ENCODE measurements around the gene IL1RAPL1.

IL1RAPL1 gene

DNA sequence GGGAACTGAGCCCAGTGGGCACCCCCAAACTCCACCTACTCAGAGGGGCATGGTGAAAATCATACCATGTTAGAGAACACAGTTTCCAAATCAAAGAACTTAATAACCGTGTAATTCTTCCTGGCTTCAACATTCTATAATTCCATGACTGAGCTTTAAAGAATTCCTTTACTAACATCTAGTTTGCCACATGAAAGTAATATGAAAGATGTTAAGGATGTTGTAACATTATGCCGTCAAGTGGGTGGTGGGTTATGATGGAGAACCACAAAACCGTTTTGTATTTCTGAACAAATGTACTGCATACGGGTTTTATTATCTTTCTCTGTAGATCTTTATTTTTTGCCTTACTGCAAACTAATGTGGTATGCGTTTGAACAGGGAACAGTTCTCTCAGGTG lies 1079.1 kb downstream of the IL1RAPL1 start:
- DNase-seq = no peak

DNA sequence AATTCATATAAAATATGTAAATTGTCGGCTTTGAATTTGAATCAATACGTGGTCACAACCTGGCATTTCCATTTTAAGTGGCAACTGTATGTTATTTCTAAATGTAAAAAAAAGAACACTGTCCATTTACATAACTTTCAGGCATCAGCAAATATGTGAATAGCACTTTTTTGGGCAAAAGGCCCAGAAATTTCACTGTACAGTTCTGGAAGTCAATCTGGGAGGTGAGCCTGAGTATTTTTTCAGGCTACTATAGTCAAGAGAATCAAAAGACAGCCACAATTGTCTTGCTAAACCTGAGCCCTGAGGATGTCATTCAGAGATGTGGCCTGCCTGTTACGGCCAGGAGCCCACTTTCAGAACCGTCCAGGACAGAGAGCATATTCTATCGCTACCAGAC lies 1084.2 kb downstream of the IL1RAPL1 start:
- no peak for DNase-seq

DNA sequence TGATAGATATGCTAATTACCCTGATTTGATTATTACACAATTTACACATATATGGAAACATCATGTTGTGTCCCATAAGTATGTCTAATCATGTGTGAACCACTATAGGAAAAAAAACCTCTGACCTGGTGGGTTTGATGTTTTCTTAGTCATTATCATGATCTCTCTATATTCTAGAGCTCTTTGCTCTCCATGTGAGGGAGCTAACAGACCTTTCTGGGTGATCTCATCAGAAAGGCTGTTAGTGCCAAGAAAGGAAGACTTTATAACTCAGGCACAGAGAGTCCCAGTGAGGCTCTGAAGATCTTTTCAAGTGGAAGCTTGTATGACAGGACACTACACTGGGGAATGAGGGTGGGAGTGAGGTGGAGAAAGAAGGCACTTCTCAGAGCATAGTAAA lies 1100.4 kb downstream of the IL1RAPL1 start:
- DNase-seq = no peak

DNA sequence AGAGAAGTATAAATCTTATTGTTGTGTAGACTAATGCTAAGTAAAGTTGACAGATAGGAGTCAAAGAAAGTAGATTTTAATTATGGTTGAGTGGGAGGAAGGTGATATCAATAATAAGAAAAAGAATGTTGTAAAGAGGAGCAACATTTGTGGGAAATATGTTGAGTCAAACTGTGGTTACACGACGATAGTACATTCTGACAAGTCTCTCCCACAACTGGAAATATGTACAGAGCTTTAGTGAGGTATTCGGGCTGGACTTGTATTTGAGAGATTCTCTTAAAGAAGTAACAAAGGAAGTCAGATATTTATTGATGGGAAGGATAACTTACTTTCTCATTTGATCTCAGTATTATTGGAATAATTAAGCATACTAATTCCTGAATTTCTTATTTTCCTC lies 1102.8 kb downstream of the IL1RAPL1 start:
- DNase-seq = no peak

DNA sequence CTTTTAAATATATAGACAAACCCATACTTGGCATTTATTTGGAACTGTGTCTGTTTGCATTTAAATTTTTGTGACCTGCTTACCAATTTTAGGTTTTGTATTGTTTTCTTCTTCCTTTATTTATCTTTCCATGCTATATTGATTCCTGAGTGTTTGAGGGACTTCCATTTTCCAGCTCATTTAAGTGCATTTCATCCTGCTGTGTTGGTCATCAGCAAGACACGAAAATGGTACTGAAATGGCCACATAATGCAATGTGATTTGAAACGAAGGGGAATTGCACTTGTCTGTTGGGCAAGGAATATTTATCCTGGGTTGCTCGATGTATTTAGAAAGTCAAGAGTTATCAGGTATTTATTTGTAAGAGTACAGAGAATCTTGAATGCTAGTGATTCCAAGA lies 1103.8 kb downstream of the IL1RAPL1 start:
- DNase-seq = no peak

DNA sequence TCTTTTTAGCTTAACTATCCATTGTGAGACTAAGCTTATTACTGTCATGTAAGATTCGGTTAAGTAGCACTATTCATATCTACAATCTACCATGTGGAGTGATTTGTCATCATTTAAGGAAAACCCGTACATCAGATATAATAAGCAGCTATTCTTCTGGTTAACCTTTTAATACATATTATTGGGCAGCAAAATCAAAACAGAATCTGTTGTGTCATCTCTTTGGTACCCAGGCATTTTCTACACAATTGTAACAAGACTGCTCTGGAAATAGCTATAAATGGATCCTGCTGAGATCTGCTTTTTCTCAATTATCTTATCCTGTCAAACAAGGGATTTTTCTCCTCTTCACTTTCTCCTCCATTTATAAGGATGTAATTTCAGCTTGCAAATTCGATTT lies 1106.7 kb downstream of the IL1RAPL1 start:
- DNase-seq = no peak

DNA sequence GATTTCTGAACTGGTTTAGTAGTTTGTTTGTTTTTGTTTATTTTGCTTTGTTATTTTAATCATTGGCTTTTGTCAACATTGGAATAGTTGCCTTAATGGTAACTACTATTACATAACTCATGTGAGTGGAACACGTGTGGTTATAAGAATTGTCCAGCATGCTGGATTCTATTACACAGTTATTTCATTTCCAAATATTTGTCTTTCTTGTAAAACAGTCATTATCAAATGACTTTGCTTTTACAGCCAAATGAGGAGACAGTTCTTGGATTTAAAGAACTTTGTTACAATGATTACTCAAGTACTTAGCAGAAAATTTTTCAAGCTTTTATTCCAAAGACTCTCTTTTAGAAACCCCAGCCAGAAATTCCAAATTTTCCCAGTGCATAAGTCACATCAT lies 1112.0 kb downstream of the IL1RAPL1 start:
- DNase-seq = no peak

DNA sequence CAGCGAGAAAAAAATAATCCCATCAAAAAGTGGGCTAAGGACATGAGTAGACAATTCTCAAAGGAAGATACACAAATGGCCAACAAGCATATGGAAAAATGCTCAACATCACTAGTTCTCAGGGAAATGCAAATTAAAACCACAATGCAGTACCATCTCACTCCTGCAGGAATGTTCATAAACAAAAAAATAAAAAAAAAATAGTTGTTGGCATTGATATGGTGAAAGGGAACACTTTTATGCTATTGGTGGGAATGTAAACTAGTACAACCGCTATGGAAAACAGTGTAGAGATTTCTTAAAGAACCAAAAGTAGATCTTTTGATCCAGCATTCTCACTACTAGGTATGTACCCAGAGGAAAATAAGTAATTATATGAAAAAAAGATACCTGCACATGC lies 1119.8 kb downstream of the IL1RAPL1 start:
- no peak for DNase-seq

DNA sequence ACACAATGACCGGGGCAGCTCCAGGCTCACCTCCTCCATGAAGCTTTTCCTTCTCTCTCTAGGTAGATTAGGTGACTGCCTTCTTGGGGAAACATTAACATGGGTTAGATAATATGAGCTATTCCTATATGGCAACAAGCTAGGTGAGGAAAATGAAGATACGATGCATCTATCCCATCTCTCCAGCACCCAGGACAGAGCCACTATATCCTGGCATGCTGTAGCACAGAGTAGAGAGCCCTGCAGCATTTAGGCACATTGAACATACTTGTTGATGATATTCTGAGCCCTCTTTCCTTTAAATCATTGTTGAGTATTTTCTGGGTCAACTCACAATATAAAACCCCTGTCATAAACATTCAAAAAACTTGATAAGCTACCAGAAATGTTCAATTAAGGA lies 1133.9 kb downstream of the IL1RAPL1 start:
- no peak for DNase-seq

DNA sequence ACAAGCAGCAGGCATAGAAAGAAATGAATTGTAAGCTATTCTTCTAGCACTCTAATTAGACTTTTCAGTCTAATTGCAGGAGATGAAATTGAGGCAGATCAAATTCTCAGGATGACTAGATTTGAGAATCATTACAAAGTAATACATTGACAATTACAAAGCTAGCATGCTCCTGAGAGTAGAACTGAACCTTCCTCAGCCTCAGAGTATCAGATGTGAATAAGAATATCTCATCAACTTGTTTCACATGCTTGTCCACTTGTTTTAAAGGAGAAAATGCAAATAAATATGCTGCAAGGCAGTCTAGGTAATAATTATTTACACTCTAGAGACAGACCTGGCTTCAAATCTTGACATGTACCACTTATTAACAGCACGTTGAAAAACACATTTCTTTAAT lies 1137.1 kb downstream of the IL1RAPL1 start:
- DNase-seq = no peak

DNA sequence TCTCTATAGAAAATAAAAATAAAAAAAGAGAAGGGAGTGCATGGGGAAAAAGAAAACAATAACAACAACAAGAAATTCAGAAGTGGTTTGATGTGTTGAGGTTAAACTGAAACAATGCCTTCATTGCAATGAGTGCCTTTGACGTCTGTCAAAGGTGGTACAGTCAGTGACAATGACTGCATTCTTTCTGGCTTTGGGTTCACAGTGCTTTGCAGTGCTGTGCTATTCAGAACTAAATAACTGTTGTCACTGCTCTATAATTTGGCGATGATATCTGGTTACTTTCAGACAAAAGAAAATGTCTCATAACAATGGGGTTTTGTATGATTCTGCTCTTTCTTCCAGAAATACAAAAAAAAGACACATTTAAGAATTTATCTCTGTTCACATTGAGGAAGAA lies 1139.6 kb downstream of the IL1RAPL1 start:
- no peak for DNase-seq

DNA sequence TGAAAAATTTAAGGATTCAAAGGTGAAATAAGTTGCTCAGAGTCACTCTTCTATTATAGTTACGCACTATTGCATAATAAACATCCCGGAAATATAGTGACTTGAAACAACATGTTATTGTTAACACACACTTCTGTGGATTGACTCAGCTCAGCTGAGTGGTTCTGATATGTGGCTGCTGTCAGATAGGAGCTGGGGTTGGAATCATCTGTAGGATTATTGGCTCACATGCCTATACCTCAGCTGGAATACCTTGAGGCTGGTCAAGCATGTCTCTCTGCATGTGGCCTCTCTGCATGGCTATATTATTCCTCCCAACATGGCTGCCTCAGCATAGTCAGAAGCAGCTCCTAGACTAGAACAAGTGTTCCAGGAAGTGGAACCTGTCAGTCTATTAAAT lies 1141.4 kb downstream of the IL1RAPL1 start:
- no peak for DNase-seq

DNA sequence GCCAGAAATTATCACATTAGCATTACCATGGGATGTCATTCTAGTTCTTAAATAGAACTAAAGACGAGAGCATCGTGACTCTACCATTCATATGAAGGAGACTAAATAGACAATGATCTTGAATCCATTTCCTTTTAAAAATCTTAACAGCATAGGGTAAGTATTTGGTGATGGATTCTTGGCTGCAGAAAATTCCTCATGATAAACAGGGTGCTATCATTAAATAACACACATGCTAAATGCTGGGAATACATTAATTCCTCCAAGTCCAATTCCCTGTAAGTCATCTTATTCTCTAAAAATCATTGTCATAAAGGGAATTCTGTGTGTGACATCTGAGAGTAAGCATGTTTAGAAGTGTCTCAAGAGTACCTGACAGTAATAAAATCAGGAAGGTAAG lies 1157.7 kb downstream of the IL1RAPL1 start:
- DNase-seq = no peak

DNA sequence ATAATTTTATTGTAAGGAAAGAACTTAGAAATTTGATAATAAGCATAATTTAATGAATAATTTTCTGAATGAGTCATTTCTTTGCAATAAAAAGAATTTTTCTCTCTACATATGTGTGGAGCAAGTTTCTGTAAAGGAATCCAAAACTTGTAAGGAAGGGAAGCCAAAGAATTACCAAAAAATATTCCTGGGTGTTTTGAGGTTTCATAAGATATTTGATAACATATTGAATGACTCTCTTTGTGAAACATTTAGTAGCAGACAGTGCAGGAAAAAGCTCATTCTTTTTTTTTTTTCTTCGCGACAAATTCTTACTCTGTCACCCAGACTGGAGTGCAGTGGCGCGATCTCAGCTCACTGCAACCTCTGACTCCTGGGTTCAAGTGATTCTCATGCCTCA lies 1159.1 kb downstream of the IL1RAPL1 start:
- no peak for DNase-seq

DNA sequence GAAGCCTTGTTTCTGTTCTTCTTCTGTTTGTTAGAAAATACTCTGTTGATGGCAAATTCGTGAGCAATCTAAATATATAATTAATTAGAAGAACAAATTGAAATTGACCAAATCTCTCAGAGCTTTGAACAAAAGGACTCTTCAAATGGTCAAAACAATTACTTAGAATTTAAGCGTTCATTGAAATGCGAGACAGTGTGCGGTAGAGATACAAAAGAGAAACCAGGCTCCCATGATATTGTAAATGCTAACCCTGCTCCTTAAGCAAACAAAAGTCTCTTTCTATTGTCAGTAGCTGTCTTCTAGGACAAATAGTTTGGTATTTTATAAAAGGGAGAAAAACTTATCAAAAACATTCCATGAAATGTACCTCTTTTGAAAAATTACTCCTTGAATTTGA lies 1174.8 kb downstream of the IL1RAPL1 start:
- no peak for DNase-seq

DNA sequence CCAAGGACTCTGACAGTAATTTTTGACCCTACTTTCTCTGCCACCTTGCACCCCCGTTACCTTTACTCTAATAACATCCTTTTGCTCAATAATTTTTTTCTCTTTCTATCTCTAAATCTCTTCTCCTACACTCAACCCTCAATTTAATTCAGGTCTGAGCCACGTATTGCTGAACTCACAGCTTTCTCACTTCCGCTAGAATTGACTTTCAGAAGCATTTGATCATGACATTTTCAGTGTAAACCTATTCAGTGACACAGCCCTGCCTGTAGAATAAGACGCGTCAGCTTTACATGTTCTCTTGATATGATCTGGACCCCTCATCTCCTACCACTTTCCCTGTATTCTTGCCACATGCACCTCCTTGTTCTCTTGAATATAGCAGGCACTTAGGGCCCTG lies 1188.6 kb downstream of the IL1RAPL1 start:
- DNase-seq = no peak

DNA sequence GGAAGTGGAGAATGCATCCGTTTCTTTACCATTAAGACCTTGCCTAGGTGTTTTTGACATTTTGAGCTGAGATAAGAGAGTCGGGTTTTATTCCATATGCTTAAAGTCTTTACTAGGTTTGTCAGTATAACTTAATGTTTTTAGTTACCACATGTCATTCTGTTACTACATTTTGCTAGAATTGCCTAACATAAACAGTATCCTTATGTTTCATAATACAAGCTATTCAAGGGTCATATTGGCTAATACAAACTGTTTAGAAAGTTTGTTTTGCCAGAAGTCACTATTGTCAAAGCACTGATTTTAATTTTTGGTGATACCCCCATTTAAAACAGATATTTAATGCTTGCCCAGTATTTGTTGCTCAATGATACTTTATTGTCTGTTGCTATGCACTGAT lies 1200.4 kb downstream of the IL1RAPL1 start:
- DNase-seq = no peak

DNA sequence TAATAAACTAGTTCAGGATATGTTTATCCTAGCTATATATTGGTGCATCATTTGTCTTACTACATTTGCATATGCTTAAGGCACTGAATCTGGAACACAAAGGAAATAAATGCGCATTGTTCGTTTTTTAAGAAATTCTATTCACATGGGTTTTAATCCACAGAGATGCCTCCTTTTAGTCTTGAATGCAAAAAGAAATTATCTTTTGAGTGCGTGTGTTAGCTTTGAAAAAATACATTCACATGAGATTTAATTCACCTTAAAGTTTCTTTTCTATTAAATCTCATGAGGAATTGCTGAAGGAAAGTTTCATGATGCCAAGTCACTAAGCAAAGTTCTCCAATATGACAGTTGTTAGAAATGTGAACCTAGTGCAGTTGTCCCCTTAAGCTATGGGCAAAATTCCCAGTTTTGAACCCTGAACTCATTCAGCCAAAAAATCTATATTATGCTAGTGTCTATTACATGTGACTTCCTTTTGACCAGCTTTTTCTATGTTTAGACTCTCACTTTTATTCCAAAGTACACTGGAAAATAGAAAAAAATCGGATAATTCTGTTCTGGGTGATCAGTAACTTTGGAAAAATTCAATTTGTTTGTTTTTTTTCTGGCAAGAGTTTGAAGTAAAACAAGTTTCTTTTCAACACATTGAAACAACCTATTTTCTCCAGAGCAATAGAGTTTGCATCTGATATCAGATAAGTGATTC lies 1201.9 kb downstream of the IL1RAPL1 start:
- DNase-seq = no peak

DNA sequence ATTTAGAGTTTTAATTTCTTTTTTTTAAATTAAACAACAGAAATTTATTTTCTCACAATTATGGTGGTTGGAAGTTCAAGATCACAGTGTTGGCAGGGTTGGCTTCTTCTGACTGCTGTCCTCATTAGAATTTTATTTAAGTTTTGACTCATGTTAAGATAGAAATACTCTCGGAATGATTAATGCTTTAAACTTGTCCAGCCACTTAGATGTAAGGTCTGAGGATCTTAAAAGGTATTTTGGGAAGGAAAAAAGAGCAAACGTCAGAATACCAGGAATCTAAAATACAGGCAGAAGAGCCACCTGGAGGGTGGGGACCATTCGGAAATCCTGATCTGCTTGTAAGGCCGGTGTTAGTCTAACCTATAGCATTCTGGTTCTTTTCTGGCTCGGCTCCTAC lies 1205.1 kb downstream of the IL1RAPL1 start:
- DNase-seq = no peak

DNA sequence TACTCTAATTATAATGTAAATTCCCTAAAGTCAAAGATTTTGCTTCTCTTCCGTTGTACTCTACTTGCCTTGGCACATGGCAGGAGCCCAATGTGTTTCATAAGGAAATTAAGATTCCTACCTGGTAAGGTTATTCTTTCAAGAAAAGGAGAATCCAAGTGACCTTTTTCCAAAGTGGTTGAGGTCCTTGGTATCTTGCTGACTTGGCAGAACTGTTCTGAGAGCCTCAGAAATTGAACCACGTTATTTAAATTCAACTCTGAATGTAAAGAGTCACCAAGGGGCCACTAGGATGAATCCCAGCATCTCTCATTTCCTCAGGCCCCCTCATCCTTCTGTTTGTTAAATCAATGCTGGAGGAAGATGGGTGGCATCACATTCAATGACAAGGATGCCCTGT lies 1209.9 kb downstream of the IL1RAPL1 start:
- DNase-seq = no peak

DNA sequence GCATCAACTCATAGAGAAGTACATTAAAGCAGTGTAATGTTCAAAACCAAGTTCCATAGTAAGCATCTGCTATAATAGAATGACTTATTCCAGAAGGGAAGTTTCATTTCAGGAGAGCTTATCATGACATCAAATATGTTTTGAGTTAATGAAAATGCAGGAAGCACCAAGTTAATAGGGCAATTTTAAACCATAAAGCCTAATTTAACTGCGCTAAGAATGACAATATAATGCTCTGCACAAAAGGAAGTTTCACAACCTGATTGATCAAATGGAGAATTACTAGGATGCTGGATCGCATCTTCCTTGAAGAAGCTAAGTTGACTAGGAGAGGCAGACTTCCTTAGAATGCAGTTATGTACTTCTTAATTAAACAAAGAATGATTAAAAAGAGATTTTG lies 1211.2 kb downstream of the IL1RAPL1 start:
- no peak for DNase-seq

DNA sequence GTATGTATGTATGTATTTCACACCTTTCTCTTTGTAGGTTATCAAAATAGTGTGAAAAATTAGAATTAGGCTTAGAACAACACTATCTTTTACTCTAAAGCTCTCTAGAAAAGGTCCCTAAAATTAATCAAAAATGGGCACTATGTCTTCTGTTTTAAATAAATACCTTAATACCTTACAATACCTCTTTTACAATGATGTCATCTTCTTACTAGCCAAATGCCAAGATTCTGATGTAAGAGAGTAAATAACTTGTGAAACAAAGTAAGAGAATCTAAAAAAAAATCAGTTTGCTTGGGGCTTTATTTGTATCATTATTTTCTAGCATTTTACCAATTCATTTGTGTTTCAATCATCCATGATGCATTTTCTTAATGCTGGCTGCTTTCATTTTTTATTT lies 1225.9 kb downstream of the IL1RAPL1 start:
- no peak for DNase-seq

DNA sequence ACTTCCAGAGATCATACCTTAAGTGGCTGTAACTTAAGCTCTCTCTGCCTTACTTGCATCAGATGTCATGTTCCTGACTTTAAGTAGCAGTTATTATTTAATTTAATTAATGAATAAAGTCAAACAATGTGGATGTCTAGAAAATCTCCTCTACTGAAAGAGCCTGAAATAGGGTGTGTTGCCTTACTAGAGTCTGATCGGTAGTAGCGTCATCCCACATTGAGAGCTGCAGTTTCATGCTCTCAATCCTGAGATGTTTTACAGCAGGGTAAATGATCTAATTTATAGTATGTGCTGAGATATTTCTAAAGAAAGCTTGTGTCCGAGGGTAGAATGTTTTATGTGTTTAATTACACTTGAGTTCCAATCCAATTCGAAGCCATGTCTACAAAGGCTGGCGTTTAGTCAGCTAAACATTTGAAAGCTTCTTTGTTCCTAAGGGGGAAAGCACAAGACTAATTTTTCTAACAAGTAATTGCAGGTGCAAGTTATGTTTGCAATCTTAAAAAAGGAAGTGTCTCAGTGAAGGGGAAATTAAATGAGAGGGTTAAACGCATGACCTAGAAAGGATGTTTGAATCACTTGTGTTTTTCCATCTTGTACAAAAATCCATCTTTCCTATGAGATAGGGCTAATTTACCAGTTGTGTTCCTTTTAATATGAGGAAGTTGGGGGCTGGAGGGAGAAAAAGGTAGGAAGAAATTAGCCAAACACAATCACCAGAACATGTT lies 1237.1 kb downstream of the IL1RAPL1 start:
- DNase-seq = no peak

DNA sequence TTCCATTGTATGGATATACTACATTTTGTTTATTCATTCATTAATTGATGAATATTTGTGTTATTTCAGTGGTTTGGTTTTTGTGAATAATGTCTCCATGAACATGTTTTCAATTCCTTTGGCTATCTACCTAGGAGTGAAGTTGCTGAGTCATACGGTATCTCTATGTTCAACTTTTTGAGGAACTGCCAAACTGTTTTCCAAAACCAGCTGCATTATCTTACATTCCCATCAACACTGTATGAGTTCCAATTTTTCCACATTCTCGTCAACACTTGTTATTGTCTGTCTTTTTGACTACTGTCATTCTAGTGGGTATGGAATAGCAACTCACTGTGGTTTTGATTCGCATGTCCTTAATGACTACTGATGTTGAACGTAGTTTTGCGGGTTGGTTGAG lies 1239.5 kb downstream of the IL1RAPL1 start:
- no peak for DNase-seq

DNA sequence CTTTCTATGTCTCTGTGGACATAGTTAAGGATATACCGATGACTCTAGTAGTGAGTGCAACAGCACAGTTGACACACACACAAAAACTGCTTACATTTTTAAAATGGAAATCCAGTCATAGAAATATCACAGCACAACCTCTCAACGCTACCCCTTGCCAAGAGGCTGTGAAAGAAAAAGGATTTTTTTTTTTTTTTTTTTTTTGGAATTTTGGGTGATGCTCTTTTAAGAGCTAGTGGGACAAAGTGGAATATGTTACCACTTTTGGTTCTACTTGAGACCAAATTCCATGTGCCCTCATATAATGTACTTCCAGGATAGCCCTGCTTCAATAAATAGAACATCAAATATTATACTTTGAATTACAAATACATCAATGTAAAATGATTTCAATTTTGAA lies 1247.1 kb downstream of the IL1RAPL1 start:
- no peak for DNase-seq
